K562 (cell line): ENCODE data around the gene MECR. TPM values are rescaled to one million over a fixed set of nuclear protein-coding genes. Genes with fewer than 3 reads are reported as not detected.
A peak's percentile ranks its signal among the peaks of the same experiment; 100 is the strongest.

Source experiments
- ATF1 ChIP-seq, 2 experiments: fragments of 450-650 bp in 1 of 2; IDR thresholded peaks; 2 replicates each; pipeline ENCODE4 v1.6.1; 2016; ENCODE audit warnings: missing compliant biosample characterization in 1 of 2, missing genetic modification characterization in 1 of 2
- CREB1 ChIP-seq, 2 experiments: sonication (generic) in 1 of 2; formaldehyde crosslinking in 1 of 2; IDR thresholded peaks; 2 replicates each; pipeline versions ENCODE4 v1.6.1 to v1.8.0; 2012 to 2022; ENCODE audit warnings: inconsistent platforms in 1 of 2, mild to moderate bottlenecking in 1 of 2, missing genetic modification reagents in 1 of 2, moderate library complexity in 1 of 2
- CREM ChIP-seq: IDR thresholded peaks from 2 replicates; pipeline ENCODE4 v1.6.1; 2014; ENCODE audit warnings: antibody characterized with exemption, low read depth
- E2F6 ChIP-seq, 2 experiments: IDR thresholded peaks; 2 replicates each; pipeline ENCODE4 v1.6.1; 2011; ENCODE audit warnings: borderline replicate concordance in 1 of 2, control low read depth in 1 of 2, low read depth in 1 of 2, low read length in 1 of 2, mild to moderate bottlenecking in 1 of 2, mixed read lengths in 1 of 2, moderate library complexity in 1 of 2; ENCODE audit not compliant: insufficient read depth in 1 of 2, insufficient read length in 1 of 2, poor library complexity in 1 of 2, severe bottlenecking in 1 of 2; ENCODE audit errors: extremely low read depth in 1 of 2
- ID3 ChIP-seq, 2 experiments: fragments of 250-450 bp in 1 of 2; fragments of 450-650 bp in 1 of 2; sonication (Bioruptor Pico) in 1 of 2; IDR thresholded peaks; 2 replicates each; pipeline versions ENCODE4 v1.6.1 to v1.8.0; 2016 to 2021; ENCODE audit warnings: mild to moderate bottlenecking in 2 of 2, moderate library complexity in 2 of 2, missing compliant biosample characterization in 1 of 2, missing genetic modification characterization in 1 of 2
- KDM5B ChIP-seq: fragments of 200-600 bp; sonication (generic); IDR thresholded peaks from 2 replicates; pipeline ENCODE4 v1.6.1; 2012; ENCODE audit warnings: low read depth, mild to moderate bottlenecking, moderate library complexity, low read length, control low read depth, inconsistent platforms; ENCODE audit not compliant: insufficient replicate concordance
- PHB ChIP-seq: fragments of 250-450 bp; sonication (Bioruptor Pico); IDR thresholded peaks from 2 replicates; pipeline ENCODE4 v1.5.0; 2021
- REST ChIP-seq, 2 experiments: fragments of 450-650 bp; formaldehyde crosslinking in 1 of 2; IDR thresholded peaks; 2 replicates each; pipeline versions ENCODE4 v1.4.0 to v1.6.1; 2014 to 2020; ENCODE audit warnings: mild to moderate bottlenecking in 2 of 2, borderline replicate concordance in 1 of 2, low read depth in 1 of 2
- RFX5 ChIP-seq: IDR thresholded peaks from 2 replicates; pipeline ENCODE4 v1.6.1; 2011; ENCODE audit warnings: low read depth, mild to moderate bottlenecking, improper control_type of control experiment, low read length
- TBP ChIP-seq: optimal IDR thresholded peaks from 2 replicates; pipeline ENCODE3; 2011; ENCODE audit warnings: low read depth, low read length, improper control_type of control experiment
- UBTF ChIP-seq, 2 experiments: IDR thresholded peaks; 2 replicates each; pipeline ENCODE4 v1.6.1; 2012; ENCODE audit warnings: improper control_type of control experiment in 2 of 2, low read depth in 2 of 2, low read length in 2 of 2, borderline replicate concordance in 1 of 2
- polyA plus RNA-seq, 8 experiments: library from polyadenylated mRNA; depleted of rRNA in 4 of 8; stranded (reverse) in 5 of 8; unstranded in 3 of 8; fragments of >200 nt; fragmentation: Nextera tagmentation in 2 of 8; fragmentation: Illumina TruSeq in 1 of 8; extraction: Ambion mirVana in 2 of 8; extraction: Trizol in 1 of 8; gene quantifications; 2 replicates each; pipeline versions ENCODE4 v1.2.1 to v1.2.3, GENCODE V29; 2011 to 2014; ENCODE audit warnings: inconsistent platforms in 1 of 8, missing spikeins in 1 of 8
- total RNA-seq, 7 experiments: library from RNA; depleted of rRNA in 6 of 7; stranded (reverse); fragments of >200 nt in 6 of 7; fragmentation: Illumina TruSeq in 2 of 7; extraction: Trizol in 2 of 7; gene quantifications; 2 replicates each; pipeline versions ENCODE4 v1.2.1 to v1.2.3, GENCODE V29; 2011 to 2021; ENCODE audit warnings: low replicate concordance in 1 of 7

The MECR gene
- total and polyA plus RNA-seq, 9 of the 15 experiments (the other 6 are each of a cell fraction or from before 2014, with no cell fraction given), result 10.4 to 58.6 (median 42.9) TPM

- TF ChIP-seq REST (IDR thresholded peaks at IDR 0.05; ENCODE audit: borderline replicate concordance) (peak; percentile 77), REST (CRISPR knock-in tag; IDR thresholded peaks at IDR 0.05; ENCODE audit: low read depth) (peak; percentile 77; the same call in 1 of the 2 replicates), CREM (peak; percentile 93), UBTF (IDR thresholded peaks at IDR 0.05; ENCODE audit: borderline replicate concordance in 1 of 2, low read depth in 2 of 2, low read length in 2 of 2) (peak; percentile 25 to 87; a peak in 1 of 4 replicates), PHB (CRISPR knock-in tag) (0 out of 2 replicates have a peak, but pooled peaks have one; percentile 46), CREB1 (IDR thresholded peaks at IDR 0.05) (peak; percentile 49), CREB1 (CRISPR knock-in tag; IDR thresholded peaks at IDR 0.05) (peak; percentile 69), TBP (peak; percentile 38), E2F6 (IDR thresholded peaks at IDR 0.05; ENCODE audit: borderline replicate concordance in 1 of 2, extremely low read depth in 1 of 2, insufficient read depth in 1 of 2, insufficient read length in 1 of 2, low read depth in 1 of 2, low read length in 1 of 2, poor library complexity in 1 of 2, severe bottlenecking in 1 of 2) (peak; percentile 55 to 93), KDM5B (no peak), RFX5 (0 out of 2 replicates have a peak, but pooled peaks have one; percentile 11), ATF1 (CRISPR knock-in tag; IDR thresholded peaks at IDR 0.05) (no peak), ATF1 (tag; IDR thresholded peaks at IDR 0.05) (peak; percentile 85), ID3 (CRISPR knock-in tag; IDR thresholded peaks at IDR 0.05) (no peak), ID3 (tag; IDR thresholded peaks at IDR 0.05) (0 out of 2 replicates have a peak, but pooled peaks have one; percentile 22)
Measured at GRCh38 chr1:29235955-29236711, 5.4 kb upstream of the MECR start, which contains the start of gene PTPRU (continued).
